Suppressor macrophage (primary cell): Measurements from ENCODE around the gene MCF2L2.
A peak's percentile ranks its signal among the peaks of the same experiment; 100 is the strongest.
"Not testable (repeated sequence)": the region's sequence is repeated elsewhere in the genome, so short reads cannot be mapped to it uniquely, and the experiment has no call there.

ENCODE experiments used
- DNase-seq, 4 experiments: peaks; one replicate each; pipeline ENCODE4 v3.0.0-alpha.2; 2020 to 2022

Gene MCF2L2

GRCh38 chr3:183443395-183444385, 15.3 kb upstream of the MCF2L2 start:
- no peak for DNase-seq

DNA sequence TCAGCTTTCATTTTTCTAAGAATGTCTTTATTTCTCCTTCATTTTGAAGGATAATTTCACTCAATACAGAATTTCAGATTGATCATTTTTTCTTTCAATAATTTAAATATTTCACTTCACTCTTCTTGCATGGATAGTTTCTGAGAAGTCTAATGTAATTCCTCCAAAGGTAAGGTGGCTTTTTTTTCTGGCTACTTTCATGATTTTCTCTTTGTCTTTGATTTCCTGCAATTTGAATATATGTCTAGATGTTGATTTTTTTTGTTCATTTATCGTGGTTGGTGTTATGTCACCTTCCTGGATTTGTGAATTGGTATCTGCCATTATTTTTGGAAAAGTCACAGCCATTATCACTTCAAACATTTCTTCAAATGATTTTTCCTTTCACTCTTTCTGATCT, 14.6 kb upstream of the MCF2L2 start:
- DNase-seq = no peak

DNA sequence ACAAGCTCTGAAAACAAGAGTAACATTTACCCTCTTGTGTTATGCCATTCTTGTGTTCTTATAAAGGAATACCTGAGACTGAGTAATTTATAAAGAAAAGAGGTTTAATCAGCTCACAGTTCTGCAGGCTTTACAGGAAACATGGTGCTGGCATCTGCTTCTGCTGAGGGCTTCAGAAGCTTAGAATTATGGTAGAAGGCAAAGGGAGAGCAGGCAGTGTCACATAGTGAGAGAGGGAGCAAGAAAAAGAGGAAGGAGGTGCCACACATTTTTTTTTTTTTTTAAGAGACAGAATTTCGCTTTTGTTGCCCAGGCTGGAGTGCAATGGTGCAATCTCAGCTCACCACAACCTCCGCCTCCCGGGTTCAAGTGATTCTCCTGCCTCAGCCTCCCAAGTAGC, 12.1 kb upstream of the MCF2L2 start:
- DNase-seq = peak; percentile 7 to 52 (median 28)

GRCh38 chr3:183439515-183439914, 11.1 kb upstream of the MCF2L2 start:
- DNase-seq = peak; percentile 16 to 47 (median 32)

DNA sequence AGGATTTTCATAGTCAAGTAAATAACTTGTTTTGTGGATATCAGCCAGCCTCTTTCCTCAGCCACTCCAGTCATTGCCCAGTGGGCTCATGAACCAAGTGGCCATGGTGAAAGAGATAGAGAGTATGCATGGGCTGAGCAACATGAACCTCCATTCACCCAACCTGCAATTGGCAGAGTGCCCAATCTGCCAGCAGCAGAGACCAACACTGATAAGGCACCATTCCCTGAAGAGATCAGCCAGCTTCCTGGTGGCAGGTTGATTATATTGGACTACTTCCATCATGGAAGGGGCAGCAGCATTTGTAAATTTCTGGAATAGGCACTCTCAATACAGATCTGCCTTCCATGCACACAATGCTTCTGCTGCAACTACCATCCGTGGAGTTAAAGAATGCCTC, 10.3 kb upstream of the MCF2L2 start:
- DNase-seq = no peak

- DNase-seq = no peak
Observed at GRCh38 chr3:183437666-183438564, 9.5 kb upstream of the MCF2L2 start.

DNA sequence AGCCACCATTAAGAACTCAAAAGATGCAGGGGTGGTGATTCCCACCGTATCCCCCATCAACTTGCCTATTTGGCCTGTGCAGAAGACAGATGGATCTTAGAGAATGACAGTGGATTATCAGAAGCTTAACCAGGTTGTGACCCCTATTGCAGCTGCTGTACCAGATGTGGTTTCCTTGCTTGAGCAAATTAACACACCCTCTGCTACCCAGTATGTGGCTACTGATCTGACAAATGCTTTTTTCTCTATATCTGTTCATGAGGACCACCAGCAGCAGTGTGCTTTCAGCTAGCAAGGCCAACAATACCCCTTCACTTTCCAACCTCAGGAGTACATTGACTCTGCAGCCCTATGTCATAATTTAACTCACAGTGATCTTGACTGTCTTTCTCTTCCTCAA, 8.6 kb upstream of the MCF2L2 start:
- DNase-seq = no peak

GRCh38 chr3:183435661-183436060, 7.2 kb upstream of the MCF2L2 start:
- peak; percentile 2 to 38 (median 30) for DNase-seq

DNA sequence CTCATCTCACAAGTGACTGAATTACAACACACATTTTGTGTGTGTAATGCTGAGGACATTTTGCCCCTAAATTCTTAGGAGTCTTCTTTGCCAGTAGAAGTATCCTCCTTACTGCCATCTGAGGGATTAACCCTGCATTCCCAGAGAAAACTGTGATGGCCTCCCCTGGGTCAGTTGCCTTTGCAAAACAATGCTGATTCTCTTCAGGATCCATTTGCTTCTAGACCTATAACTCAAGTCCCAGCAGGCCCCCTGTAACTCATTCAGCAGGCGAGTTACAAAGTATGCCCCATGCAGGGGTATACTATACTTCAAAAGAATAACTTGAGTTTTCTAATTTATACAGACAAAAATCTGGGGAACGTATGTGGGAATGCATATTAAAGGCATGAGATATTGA, 6.6 kb upstream of the MCF2L2 start:
- no peak for DNase-seq

GRCh38 chr3:183434503-183434902, 6.1 kb upstream of the MCF2L2 start:
- DNase-seq = no peak

DNA sequence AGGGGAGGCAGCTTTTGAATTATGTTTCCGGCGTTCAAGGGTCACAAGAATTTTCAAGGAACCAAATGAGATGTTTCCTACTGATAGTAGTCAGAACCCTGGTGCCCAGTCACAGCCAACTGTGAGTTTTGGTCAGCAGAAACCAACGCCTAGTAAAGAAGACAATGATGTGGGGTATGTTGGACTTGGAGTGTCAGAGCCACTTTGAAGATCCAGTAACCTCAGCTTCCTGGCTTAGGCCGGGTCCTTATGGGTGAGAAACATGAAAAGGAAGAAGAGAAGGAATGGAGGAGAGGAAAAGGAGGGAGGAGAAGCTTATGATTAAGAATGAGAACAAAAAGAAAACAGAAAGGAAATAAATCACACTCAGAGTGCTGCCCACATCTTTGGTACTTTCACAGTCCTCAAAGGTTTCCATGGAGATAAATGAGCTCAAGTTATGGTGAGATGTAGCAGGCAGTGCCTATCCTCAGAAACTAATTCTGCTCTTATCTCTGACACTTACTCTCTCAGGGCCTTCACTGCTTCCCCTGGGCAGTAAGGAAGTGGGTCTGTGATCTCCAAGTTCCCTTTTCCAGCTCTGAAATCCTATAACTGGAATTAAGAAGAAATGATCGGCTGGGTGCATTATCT, 2.0 kb upstream of the MCF2L2 start:
- peak in 3 of 4 experiments; percentile 36 to 46 (median 39) for DNase-seq

DNA sequence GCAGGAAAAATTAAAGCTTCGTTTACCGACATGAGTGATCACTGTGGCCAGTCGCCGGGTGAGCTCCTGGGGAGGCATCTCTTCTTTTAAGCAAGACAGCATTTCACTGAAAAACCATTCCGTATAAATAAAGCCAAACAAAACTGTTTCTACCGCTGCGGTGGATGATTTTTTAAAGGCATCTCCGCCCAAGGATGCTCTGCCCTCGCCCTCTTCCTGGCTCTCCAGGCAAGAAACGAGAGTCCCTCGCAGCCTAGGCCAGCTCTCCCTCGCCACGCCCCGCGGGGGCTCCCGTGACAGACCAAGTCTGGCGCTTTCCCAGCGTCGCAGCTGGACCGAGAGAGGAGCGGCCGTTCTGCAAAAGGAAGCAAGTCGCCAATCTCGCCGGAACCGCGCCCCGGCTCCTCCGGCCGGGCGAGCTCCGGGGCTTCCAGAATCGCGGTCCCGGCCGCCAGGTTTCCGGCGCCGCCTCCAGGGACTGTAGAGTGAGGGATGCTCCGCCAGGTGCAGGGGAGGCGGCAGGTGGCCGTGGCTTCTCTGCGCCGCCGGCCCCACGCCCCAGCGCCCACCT, 458 bp downstream of the MCF2L2 start:
- DNase-seq = peak; percentile 58 to 80 (median 70)

GRCh38 chr3:183427196-183427875, 1.1 kb downstream of the MCF2L2 start:
- no peak for DNase-seq

DNA sequence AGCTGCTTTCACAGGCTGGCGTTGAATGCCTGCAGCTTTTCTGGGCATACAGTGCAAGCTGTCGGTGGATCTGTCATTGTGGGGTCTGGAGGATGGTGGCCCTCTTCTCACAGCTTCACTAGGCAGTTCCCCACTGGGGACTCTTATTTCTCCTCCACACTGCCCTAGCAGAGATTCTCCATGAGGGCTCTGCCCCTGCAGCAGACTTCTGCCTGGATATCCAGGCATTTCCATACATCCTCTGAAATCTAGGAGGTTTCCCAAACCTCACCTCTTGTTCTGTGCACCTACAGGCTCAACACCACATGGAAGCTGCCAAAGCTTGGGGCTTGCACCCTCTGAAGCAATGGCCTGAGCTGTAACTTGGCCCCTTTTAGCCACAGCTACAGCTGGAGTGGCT, 9.6 kb downstream of the MCF2L2 start:
- not testable (repeated sequence) for DNase-seq

DNA sequence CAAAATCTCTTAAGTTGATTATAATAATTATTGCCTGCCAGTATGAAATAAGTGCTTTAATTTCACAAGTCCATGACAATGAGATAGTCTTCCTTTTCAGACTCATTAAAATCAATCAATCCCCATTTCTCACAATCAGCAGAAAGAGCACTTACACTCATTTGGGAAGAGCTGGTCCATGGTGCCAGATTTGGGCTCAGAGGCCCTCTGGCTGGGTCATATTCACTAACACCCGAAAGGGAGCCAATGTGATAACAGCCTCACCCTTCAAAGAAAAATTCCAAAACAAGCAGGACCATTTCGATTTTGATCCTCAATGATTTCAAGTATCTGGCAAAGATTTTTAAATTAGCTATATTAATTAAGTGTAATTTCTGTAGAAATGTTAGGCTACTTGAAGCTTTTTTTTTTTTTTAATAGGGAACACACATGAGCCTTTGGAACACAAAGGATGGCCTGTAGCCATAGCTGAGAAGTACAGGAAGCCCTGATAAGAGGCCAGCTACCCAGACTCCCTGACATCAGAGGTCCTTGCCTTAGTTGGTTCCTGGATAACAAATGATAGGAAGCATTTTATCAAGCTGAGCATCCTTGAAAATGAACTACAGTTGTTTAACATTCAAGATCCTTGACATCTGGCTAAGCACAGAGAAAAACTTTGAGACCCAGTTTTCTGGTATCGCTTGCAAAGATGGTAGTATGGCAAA, 17.1 kb downstream of the MCF2L2 start:
- DNase-seq = no peak

- DNase-seq = no peak
Observed at GRCh38 chr3:183410759-183411158, 17.7 kb downstream of the MCF2L2 start.

GRCh38 chr3:183410280-183410679, 18.1 kb downstream of the MCF2L2 start:
- DNase-seq = no peak

- no peak for DNase-seq
Observed at GRCh38 chr3:183409219-183409618, 19.2 kb downstream of the MCF2L2 start.

DNA sequence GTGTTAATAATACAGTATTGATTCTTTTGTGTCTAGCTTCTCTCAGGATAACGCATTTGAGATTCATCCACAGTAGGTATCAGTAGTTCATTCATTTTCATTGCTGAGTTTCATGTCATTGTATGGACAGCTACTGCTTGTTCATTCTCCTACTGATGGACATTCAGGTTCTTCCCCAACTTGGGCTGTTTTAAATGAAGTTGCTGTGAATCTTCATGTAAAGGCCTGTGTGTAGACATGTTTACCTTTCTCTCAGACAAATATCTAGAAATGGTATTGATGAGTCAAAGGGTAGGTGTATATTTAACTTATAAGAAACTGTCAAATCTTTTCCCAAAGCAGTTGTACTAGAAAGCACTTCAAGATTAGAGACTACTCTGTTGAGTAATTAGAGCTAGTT, 26.7 kb downstream of the MCF2L2 start:
- no peak for DNase-seq

GRCh38 chr3:183400352-183400751, 28.1 kb downstream of the MCF2L2 start:
- no peak for DNase-seq
